ENCODE measurements around the gene LEFTY1.
"Not testable (repeated sequence)": the region's sequence is repeated elsewhere in the genome, so short reads cannot be mapped to it uniquely, and the experiment has no call there.

The LEFTY1 gene

GRCh38 chr1:225888289-225888897 is 553 bp downstream of the LEFTY1 start:
- H3K9me3 ChIP-seq (ENCODE audit: insufficient read depth, low read length, severe bottlenecking): no peaks in the 10 kb centered on the region
- H3K9ac ChIP-seq (ENCODE audit: low read depth, low read length): no peak overlapping the region
- H3K4me3 ChIP-seq (ENCODE audit: low read depth in 1 of 2, low read length in 2 of 2): no peak overlapping the region
- no peaks in the 10 kb centered on the region for H3K36me3 ChIP-seq (ENCODE audit: insufficient read depth, low read length)
- no peaks in the 10 kb centered on the region for H4K20me1 ChIP-seq (ENCODE audit: insufficient read depth, low read length)
- H3K79me2 ChIP-seq (ENCODE audit: insufficient read depth, low read length): no peaks in the 10 kb centered on the region
- H3K4me2 ChIP-seq (ENCODE audit: insufficient read depth, low read length): no peak overlapping the region
- no peak overlapping the region for H3K27ac ChIP-seq (ENCODE audit: low read length)
- H3K27me3 ChIP-seq (ENCODE audit: insufficient read depth, low read length, poor library complexity): no peaks in the 10 kb centered on the region
- H2AFZ ChIP-seq (ENCODE audit: low read depth, low read length): no peak overlapping the region
- no peak for DNase-seq
- H3K4me1 ChIP-seq (ENCODE audit: insufficient read depth, low read length): no peaks in the 10 kb centered on the region
- TF ChIP-seq CTCF (IDR thresholded peaks at IDR 0.05; ENCODE audit: borderline replicate concordance, extremely low read depth, low read length, poor library complexity, severe bottlenecking) (no peak), EZH2 (IDR thresholded peaks at IDR 0.05; ENCODE audit: borderline replicate concordance, low read depth, low read length, severe bottlenecking) (no peak)
- ATAC-seq (ENCODE audit: insufficient read depth, low read depth): no peak

GRCh38 chr1:225887554-225888288 is 1.2 kb downstream of the LEFTY1 start:
- H3K9me3 ChIP-seq (ENCODE audit: insufficient read depth, low read length, severe bottlenecking); H3K4me1 ChIP-seq (ENCODE audit: insufficient read depth, low read length); H3K27ac ChIP-seq (ENCODE audit: low read length); H3K9ac ChIP-seq (ENCODE audit: low read depth, low read length); H4K20me1 ChIP-seq (ENCODE audit: insufficient read depth, low read length); H3K79me2 ChIP-seq (ENCODE audit: insufficient read depth, low read length); DNase-seq; H3K4me3 ChIP-seq (ENCODE audit: low read depth in 1 of 2, low read length in 2 of 2); H3K4me2 ChIP-seq (ENCODE audit: insufficient read depth, low read length); H3K36me3 ChIP-seq (ENCODE audit: insufficient read depth, low read length); H3K27me3 ChIP-seq (ENCODE audit: insufficient read depth, low read length, poor library complexity); ATAC-seq (ENCODE audit: insufficient read depth, low read depth); H2AFZ ChIP-seq (ENCODE audit: low read depth, low read length): not testable (repeated sequence)

GRCh38 chr1:225887030-225887314 is 2.0 kb downstream of the LEFTY1 start:
- peaks cover 11% of the 10 kb centered on the region for H3K4me1 ChIP-seq (ENCODE audit: insufficient read depth, low read length)
- no peak overlapping the region for H3K4me3 ChIP-seq (ENCODE audit: low read depth in 1 of 2, low read length in 2 of 2)
- DNase-seq: no peak
- no peak for ATAC-seq (ENCODE audit: insufficient read depth, low read depth)
- no peaks in the 10 kb centered on the region; the same call in 1 of the 2 replicates for H3K36me3 ChIP-seq (ENCODE audit: insufficient read depth, low read length)
- no peak overlapping the region for H3K27ac ChIP-seq (ENCODE audit: low read length)
- H3K4me2 ChIP-seq (ENCODE audit: insufficient read depth, low read length): no peak overlapping the region
- H3K9ac ChIP-seq (ENCODE audit: low read depth, low read length): no peak overlapping the region
- H3K79me2 ChIP-seq (ENCODE audit: insufficient read depth, low read length): no peaks in the 10 kb centered on the region
- no peaks in the 10 kb centered on the region for H3K9me3 ChIP-seq (ENCODE audit: insufficient read depth, low read length, severe bottlenecking)
- H3K27me3 ChIP-seq (ENCODE audit: insufficient read depth, low read length, poor library complexity): peaks cover 9% of the 10 kb centered on the region
- TF ChIP-seq EZH2 (IDR thresholded peaks at IDR 0.05; ENCODE audit: borderline replicate concordance, low read depth, low read length, severe bottlenecking) (no peak), CTCF (IDR thresholded peaks at IDR 0.05; ENCODE audit: borderline replicate concordance, extremely low read depth, low read length, poor library complexity, severe bottlenecking) (no peak)
- H4K20me1 ChIP-seq (ENCODE audit: insufficient read depth, low read length): no peaks in the 10 kb centered on the region
- no peak overlapping the region for H2AFZ ChIP-seq (ENCODE audit: low read depth, low read length)

GRCh38 chr1:225886159-225887029 is 2.6 kb downstream of the LEFTY1 start:
- no peak overlapping the region for H2AFZ ChIP-seq (ENCODE audit: low read depth, low read length)
- H3K36me3 ChIP-seq (ENCODE audit: insufficient read depth, low read length): no peaks in the 10 kb centered on the region; the same call in 1 of the 2 replicates
- no peak overlapping the region for H3K4me2 ChIP-seq (ENCODE audit: insufficient read depth, low read length)
- peaks cover 9% of the 10 kb centered on the region for H3K27me3 ChIP-seq (ENCODE audit: insufficient read depth, low read length, poor library complexity)
- no peaks in the 10 kb centered on the region for H4K20me1 ChIP-seq (ENCODE audit: insufficient read depth, low read length)
- DNase-seq: no peak
- H3K9ac ChIP-seq (ENCODE audit: low read depth, low read length): no peak overlapping the region
- peaks cover 17% of the 10 kb centered on the region for H3K4me1 ChIP-seq (ENCODE audit: insufficient read depth, low read length)
- no peak for ATAC-seq (ENCODE audit: insufficient read depth, low read depth)
- H3K79me2 ChIP-seq (ENCODE audit: insufficient read depth, low read length): no peaks in the 10 kb centered on the region
- no peak for TF ChIP-seq CTCF (IDR thresholded peaks at IDR 0.05; ENCODE audit: borderline replicate concordance, extremely low read depth, low read length, poor library complexity, severe bottlenecking)
- no peak for TF ChIP-seq EZH2 (IDR thresholded peaks at IDR 0.05; ENCODE audit: borderline replicate concordance, low read depth, low read length, severe bottlenecking)
- no peaks in the 10 kb centered on the region for H3K9me3 ChIP-seq (ENCODE audit: insufficient read depth, low read length, severe bottlenecking)
- no peak overlapping the region for H3K27ac ChIP-seq (ENCODE audit: low read length)
- H3K4me3 ChIP-seq (ENCODE audit: low read depth in 1 of 2, low read length in 2 of 2): no peak overlapping the region

All from DND-41 (cell line).